Muscle layer of duodenum (tissue), 2 donors: ENCODE measurements around the gene TUBGCP4.
"Not testable (repeated sequence)": the region's sequence is repeated elsewhere in the genome, so short reads cannot be mapped to it uniquely, and the experiment has no call there.

Source experiments
- H3K27ac ChIP-seq: one replicate; pipeline ENCODE4 v1.7.0; 2013; ENCODE audit warnings: mild to moderate bottlenecking, low read length
- H3K27me3 ChIP-seq: one replicate; pipeline ENCODE4 v1.7.0; 2013; ENCODE audit warnings: low read depth, mild to moderate bottlenecking, control low read depth, low read length
- H3K36me3 ChIP-seq, 2 donors: one replicate each; pipeline ENCODE4 v1.7.0; 2013; ENCODE audit warnings: low read length in 2 of 2, control low read depth in 1 of 2, mild to moderate bottlenecking in 1 of 2; ENCODE audit not compliant: insufficient read depth in 2 of 2, control insufficient read depth in 1 of 2
- H3K4me1 ChIP-seq, 2 donors: one replicate each; pipeline ENCODE4 v1.7.0; 2013; ENCODE audit warnings: low read length in 2 of 2, mild to moderate bottlenecking in 2 of 2, control low read depth in 1 of 2, moderate library complexity in 1 of 2; ENCODE audit not compliant: insufficient read depth in 2 of 2, control insufficient read depth in 1 of 2
- H3K4me3 ChIP-seq, 2 donors: one replicate each; pipeline ENCODE4 v1.7.0; 2013; ENCODE audit warnings: low read length in 2 of 2, low read depth in 1 of 2, mild to moderate bottlenecking in 1 of 2
- H3K9me3 ChIP-seq, 2 donors: one replicate each; pipeline ENCODE4 v1.7.0; 2013; ENCODE audit warnings: low read length in 2 of 2, control low read depth in 1 of 2, mild to moderate bottlenecking in 1 of 2; ENCODE audit not compliant: control insufficient read depth in 1 of 2
- donor health status: healthy.

TUBGCP4 gene

DNA sequence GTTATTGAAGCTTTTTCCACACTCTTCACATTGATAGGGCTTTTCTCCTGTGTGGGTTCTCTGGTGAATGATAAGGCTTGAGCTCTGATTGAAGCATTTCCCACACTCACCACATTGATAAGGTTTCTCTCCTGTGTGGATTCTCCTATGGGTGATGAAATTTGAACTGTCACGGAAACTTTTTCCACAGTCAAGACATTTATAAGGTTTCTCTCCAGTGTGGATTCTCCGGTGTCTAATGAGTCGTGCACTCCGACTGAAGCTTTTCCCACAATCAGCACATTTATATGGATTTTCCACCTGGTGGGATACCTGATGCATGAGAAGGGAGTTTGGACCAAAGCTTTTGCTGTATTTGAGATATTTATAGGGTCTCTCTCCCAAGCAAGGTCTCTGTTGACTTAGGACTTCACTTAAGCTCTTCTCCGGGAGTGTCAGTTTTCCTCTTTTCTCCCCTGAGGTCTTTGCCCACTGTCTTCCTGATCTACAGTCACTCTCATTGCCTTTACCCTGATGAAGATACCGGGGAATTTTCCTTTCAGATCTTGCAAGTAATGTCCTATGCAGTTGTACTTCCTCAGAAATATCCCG lies 9.5 kb upstream of the TUBGCP4 start:
- Histone ChIP-seq H3K27me3 (no peaks in the 10 kb centered on the region), H3K36me3 (peaks cover 48 to 84% of the 10 kb centered on the region in 2 donors), H3K9me3 (peaks cover 39 to 41% of the 10 kb centered on the region in 2 donors), H3K4me3 (peak overlapping the region; percentile 27 to 39), H3K27ac (no peak overlapping the region), H3K4me1 (no peaks in the 10 kb centered on the region)

DNA sequence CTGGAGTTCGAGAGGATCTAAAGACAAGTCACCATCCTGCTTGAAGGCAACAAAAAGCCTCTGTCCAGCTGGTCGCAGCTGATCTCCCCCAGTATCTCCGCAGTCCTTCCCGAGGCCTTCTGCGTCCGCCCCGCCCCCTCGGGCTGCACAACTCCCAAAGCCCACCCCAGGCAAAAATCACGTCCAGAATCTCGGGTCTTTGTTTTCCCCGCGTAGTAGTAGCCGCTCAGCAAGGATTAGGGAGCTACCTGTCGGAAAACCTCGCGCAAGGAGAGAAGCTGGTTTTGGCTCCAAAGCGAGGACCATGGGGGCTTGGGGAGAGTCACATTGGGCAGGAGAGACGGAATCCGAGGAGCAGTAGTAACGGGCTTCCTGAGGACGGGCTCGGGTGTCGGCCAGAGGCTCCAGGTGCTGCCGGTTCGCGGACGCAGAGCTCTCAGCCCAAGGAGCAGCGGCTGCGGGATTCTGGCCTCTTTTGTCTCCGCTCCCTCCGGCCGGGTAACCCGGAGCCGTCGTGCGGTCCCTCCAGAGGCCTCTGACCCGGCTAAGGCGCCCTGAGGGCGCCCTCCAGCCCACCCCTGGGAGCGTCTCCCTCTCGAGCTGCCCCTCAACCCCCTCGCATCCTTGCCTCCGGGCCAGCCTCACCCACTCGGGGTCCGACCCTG lies 459 bp upstream of the TUBGCP4 start:
- Histone ChIP-seq H3K4me1 (peaks cover 21 to 24% of the 10 kb centered on the region in 2 donors), H3K27me3 (no peaks in the 10 kb centered on the region), H3K27ac (peak overlapping the region; percentile 2), H3K4me3 (peak overlapping the region; percentile 82 to 90), H3K36me3 (peaks cover 19 to 22% of the 10 kb centered on the region in 2 donors), H3K9me3 (no peaks in the 10 kb centered on the region)

DNA sequence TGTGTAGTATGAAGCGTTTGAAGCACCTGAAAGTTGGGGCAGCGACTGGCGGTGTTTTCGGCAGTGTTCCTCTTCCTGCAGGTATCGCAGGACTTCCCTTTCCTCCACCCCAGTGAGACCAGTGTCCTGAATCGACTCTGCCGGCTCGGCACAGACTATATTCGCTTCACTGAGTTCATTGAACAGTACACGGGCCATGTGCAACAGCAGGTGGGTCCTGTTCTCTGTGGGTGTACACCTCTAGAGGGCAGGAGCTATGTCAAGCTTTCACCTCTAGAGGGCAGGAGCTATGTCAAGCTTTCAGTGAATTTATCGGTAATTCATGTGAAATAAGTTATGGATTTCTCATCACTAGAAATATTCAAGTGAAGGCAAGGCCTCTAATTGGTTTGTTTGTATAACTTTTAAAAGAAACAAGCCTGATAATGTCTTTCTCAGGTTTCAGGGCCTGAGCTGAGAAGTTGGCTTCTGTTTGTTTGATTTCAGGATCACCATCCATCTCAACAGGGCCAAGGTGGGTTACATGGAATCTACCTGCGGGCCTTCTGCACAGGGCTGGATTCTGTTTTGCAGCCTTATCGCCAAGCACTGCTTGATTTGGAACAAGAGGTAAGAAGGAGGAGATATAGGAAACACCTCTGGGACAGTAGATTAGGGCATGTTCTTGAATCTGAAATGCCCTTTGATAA lies 5.3 kb downstream of the TUBGCP4 start:
- H3K9me3 ChIP-seq, result no peaks in the 10 kb centered on the region
- H3K36me3 ChIP-seq, result peaks cover 15 to 21% of the 10 kb centered on the region in 2 donors
- H3K27me3 ChIP-seq, result no peaks in the 10 kb centered on the region
- no peak overlapping the region for H3K27ac ChIP-seq
- no peak overlapping the region for H3K4me3 ChIP-seq
- H3K4me1 ChIP-seq, result peaks cover 6 to 10% of the 10 kb centered on the region in 2 donors

GRCh38 chr15:43378601-43379000 lies 7.7 kb downstream of the TUBGCP4 start:
- Histone ChIP-seq H3K36me3 (peaks cover 25 to 27% of the 10 kb centered on the region in 2 donors), H3K4me3 (no peak overlapping the region), H3K27me3 (no peaks in the 10 kb centered on the region), H3K27ac (no peak overlapping the region), H3K9me3 (no peaks in the 10 kb centered on the region), H3K4me1 (no peaks in the 10 kb centered on the region)

GRCh38 chr15:43382310-43382709 lies 11.4 kb downstream of the TUBGCP4 start:
- H3K36me3 ChIP-seq, result peaks cover 44 to 50% of the 10 kb centered on the region in 2 donors
- H3K27me3 ChIP-seq, result no peaks in the 10 kb centered on the region
- no peak overlapping the region for H3K4me3 ChIP-seq
- no peaks in the 10 kb centered on the region for H3K9me3 ChIP-seq
- no peaks in the 10 kb centered on the region for H3K4me1 ChIP-seq
- H3K27ac ChIP-seq, result no peak overlapping the region

DNA sequence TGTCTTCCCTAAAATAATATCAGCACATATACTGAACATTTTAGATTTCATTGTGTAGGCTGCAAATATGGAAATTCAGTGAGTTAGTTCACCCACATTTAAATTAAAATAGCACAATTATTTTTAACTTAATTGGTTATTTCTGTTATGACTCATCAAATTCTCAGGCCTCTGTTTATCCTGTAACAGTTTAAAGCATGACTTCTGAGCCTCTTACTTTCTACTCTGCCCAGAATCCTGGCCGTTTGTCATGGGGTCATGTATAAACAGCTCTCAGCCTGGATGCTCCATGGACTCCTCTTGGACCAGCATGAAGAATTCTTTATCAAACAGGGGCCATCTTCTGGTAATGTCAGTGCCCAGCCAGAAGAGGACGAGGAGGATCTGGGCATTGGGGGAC lies 12.2 kb downstream of the TUBGCP4 start:
- H3K36me3 ChIP-seq, result peaks cover 45 to 55% of the 10 kb centered on the region in 2 donors
- no peak overlapping the region for H3K4me3 ChIP-seq
- no peaks in the 10 kb centered on the region for H3K4me1 ChIP-seq
- H3K27ac ChIP-seq, result no peak overlapping the region
- H3K9me3 ChIP-seq, result no peaks in the 10 kb centered on the region
- no peaks in the 10 kb centered on the region for H3K27me3 ChIP-seq

GRCh38 chr15:43390723-43391122 lies 19.8 kb downstream of the TUBGCP4 start:
- Histone ChIP-seq H3K4me1 (no peaks in the 10 kb centered on the region), H3K9me3 (no peaks in the 10 kb centered on the region), H3K27me3 (no peaks in the 10 kb centered on the region), H3K27ac (no peak overlapping the region), H3K36me3 (peaks cover 33 to 38% of the 10 kb centered on the region in 2 donors), H3K4me3 (no peak overlapping the region)

GRCh38 chr15:43393592-43393991 lies 22.7 kb downstream of the TUBGCP4 start:
- H3K27me3 ChIP-seq, H3K4me3 ChIP-seq, H3K9me3 ChIP-seq, H3K4me1 ChIP-seq, H3K27ac ChIP-seq: not testable (repeated sequence)
- peaks cover 44 to 46% of the 10 kb centered on the region in 2 donors for H3K36me3 ChIP-seq

GRCh38 chr15:43402255-43402654 lies 31.4 kb downstream of the TUBGCP4 start:
- peaks cover 50 to 88% of the 10 kb centered on the region in 2 donors for H3K36me3 ChIP-seq
- H3K9me3 ChIP-seq, result no peaks in the 10 kb centered on the region
- no peak overlapping the region for H3K27ac ChIP-seq
- peaks cover 0 to 13% of the 10 kb centered on the region in 2 donors for H3K4me1 ChIP-seq
- H3K4me3 ChIP-seq, result no peak overlapping the region
- H3K27me3 ChIP-seq, result no peaks in the 10 kb centered on the region

DNA sequence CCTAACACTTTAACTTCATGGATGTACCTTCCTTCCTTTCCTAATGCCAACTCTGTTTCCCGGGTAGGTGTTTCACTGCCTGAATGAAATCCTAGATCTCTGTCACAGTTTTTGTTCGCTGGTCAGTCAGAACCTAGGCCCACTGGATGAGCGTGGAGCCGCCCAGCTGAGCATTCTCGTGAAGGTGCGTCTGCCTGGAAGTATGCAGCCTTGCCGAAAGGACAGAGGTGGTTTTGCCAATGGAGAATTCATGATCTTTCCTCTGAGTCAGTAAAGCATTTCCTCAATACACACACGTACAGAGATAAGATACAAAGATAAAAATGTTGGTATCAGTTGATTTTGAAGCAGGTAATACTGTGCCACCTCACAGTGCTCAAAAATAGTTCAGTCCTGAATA lies 32.7 kb downstream of the TUBGCP4 start:
- H3K27ac ChIP-seq, result no peak overlapping the region

GRCh38 chr15:43404130-43404529 lies 33.2 kb downstream of the TUBGCP4 start:
- no peak overlapping the region for H3K27ac ChIP-seq
- no peaks in the 10 kb centered on the region for H3K9me3 ChIP-seq
- H3K27me3 ChIP-seq, result no peaks in the 10 kb centered on the region
- H3K4me3 ChIP-seq, result no peak overlapping the region
- peaks cover 55 to 88% of the 10 kb centered on the region in 2 donors for H3K36me3 ChIP-seq
- peaks cover 0 to 15% of the 10 kb centered on the region in 2 donors for H3K4me1 ChIP-seq

More for the DNA sequence above, 32.7 kb downstream of the TUBGCP4 start:
- peaks cover 53 to 88% of the 10 kb centered on the region in 2 donors for H3K36me3 ChIP-seq
- H3K9me3 ChIP-seq, result no peaks in the 10 kb centered on the region
- no peaks in the 10 kb centered on the region for H3K27me3 ChIP-seq
- H3K4me3 ChIP-seq, result no peak overlapping the region
- H3K4me1 ChIP-seq, result peaks cover 0 to 15% of the 10 kb centered on the region in 2 donors
